ENCODE measurements around the gene DLG5. TPM values are rescaled to one million over a fixed set of nuclear protein-coding genes. Genes with fewer than 3 reads are reported as not detected.

DLG5 gene
- polyA plus RNA-seq, 2 of the 4 experiments (the other 2 are of a cell fraction) = 17.0 to 30.9 TPM

DNA sequence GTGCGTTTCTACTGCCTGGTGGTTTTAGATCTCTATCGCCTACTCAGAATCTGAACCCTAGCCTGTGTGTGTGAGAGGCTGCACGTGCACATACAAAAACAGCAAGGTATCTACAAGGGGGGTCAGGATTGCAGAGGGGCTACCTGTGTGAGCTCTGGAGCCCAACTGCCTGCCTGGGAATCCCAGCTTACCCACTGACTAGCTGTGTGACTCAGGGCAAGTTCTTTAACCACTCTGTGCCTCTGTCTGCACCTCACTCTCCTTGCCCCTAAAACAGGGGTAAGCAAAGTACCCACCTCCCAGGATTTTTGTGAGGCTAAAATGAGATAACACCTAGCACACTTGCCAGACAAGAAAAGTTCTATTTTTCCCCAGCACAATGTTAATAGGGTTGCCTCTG, 32.5 kb downstream of the DLG5 start:
- DNase-seq (ENCODE audit: low read depth in 1 of 2, low spot score in 1 of 2) = no peak
- no peak for FAIRE-seq
- Histone ChIP-seq H3K9me3 (no peaks in the 10 kb centered on the region), H3K4me2 (no peak overlapping the region), H3K4me1 (peaks cover 25% of the 10 kb centered on the region), H3K27ac (no peak overlapping the region), H3K4me3 (no peak overlapping the region)
- TF ChIP-seq RCOR1 (IDR thresholded peaks at IDR 0.05; ENCODE audit: low read depth, low read length) (no peak), EP300 (IDR thresholded peaks at IDR 0.05) (no peak), KDM5A (IDR thresholded peaks at IDR 0.05) (no peak), CEBPB (IDR thresholded peaks at IDR 0.05) (no peak), TP53 (CRISPR knock-in tag; IDR thresholded peaks at IDR 0.05) (no peak), MAZ (IDR thresholded peaks at IDR 0.05; ENCODE audit: borderline replicate concordance, low read depth, low read length) (no peak), CHD2 (IDR thresholded peaks at IDR 0.05; ENCODE audit: low read length, partially characterized antibody) (no peak), RARB (CRISPR knock-in tag; IDR thresholded peaks at IDR 0.05) (no peak), CBX2 (IDR thresholded peaks at IDR 0.05; ENCODE audit: borderline replicate concordance, low read depth) (no peak), RFX5 (IDR thresholded peaks at IDR 0.05) (no peak), MYC (IDR thresholded peaks at IDR 0.05; ENCODE audit: borderline replicate concordance, low read length) (no peak)
- TF ChIP-seq, protein P1, sequence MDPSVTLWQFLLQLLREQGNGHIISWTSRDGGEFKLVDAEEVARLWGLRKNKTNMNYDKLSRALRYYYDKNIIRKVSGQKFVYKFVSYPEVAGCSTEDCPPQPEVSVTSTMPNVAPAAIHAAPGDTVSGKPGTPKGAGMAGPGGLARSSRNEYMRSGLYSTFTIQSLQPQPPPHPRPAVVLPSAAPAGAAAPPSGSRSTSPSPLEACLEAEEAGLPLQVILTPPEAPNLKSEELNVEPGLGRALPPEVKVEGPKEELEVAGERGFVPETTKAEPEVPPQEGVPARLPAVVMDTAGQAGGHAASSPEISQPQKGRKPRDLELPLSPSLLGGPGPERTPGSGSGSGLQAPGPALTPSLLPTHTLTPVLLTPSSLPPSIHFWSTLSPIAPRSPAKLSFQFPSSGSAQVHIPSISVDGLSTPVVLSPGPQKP (IDR thresholded peaks at IDR 0.05; ENCODE audit: low read depth, low read length) = no peak
- TF ChIP-seq, protein P2, sequence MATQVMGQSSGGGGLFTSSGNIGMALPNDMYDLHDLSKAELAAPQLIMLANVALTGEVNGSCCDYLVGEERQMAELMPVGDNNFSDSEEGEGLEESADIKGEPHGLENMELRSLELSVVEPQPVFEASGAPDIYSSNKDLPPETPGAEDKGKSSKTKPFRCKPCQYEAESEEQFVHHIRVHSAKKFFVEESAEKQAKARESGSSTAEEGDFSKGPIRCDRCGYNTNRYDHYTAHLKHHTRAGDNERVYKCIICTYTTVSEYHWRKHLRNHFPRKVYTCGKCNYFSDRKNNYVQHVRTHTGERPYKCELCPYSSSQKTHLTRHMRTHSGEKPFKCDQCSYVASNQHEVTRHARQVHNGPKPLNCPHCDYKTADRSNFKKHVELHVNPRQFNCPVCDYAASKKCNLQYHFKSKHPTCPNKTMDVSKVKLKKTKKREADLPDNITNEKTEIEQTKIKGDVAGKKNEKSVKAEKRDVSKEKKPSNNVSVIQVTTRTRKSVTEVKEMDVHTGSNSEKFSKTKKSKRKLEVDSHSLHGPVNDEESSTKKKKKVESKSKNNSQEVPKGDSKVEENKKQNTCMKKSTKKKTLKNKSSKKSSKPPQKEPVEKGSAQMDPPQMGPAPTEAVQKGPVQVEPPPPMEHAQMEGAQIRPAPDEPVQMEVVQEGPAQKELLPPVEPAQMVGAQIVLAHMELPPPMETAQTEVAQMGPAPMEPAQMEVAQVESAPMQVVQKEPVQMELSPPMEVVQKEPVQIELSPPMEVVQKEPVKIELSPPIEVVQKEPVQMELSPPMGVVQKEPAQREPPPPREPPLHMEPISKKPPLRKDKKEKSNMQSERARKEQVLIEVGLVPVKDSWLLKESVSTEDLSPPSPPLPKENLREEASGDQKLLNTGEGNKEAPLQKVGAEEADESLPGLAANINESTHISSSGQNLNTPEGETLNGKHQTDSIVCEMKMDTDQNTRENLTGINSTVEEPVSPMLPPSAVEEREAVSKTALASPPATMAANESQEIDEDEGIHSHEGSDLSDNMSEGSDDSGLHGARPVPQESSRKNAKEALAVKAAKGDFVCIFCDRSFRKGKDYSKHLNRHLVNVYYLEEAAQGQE (IDR thresholded peaks at IDR 0.05) = no peak
- TF ChIP-seq, protein P3, sequence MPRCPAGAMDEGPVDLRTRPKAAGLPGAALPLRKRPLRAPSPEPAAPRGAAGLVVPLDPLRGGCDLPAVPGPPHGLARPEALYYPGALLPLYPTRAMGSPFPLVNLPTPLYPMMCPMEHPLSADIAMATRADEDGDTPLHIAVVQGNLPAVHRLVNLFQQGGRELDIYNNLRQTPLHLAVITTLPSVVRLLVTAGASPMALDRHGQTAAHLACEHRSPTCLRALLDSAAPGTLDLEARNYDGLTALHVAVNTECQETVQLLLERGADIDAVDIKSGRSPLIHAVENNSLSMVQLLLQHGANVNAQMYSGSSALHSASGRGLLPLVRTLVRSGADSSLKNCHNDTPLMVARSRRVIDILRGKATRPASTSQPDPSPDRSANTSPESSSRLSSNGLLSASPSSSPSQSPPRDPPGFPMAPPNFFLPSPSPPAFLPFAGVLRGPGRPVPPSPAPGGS (IDR thresholded peaks at IDR 0.05) = no peak
- TF ChIP-seq, protein P4, sequence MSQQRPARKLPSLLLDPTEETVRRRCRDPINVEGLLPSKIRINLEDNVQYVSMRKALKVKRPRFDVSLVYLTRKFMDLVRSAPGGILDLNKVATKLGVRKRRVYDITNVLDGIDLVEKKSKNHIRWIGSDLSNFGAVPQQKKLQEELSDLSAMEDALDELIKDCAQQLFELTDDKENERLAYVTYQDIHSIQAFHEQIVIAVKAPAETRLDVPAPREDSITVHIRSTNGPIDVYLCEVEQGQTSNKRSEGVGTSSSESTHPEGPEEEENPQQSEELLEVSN (IDR thresholded peaks at IDR 0.05; ENCODE audit: borderline replicate concordance, low read depth) = no peak
- TF ChIP-seq, protein P5, sequence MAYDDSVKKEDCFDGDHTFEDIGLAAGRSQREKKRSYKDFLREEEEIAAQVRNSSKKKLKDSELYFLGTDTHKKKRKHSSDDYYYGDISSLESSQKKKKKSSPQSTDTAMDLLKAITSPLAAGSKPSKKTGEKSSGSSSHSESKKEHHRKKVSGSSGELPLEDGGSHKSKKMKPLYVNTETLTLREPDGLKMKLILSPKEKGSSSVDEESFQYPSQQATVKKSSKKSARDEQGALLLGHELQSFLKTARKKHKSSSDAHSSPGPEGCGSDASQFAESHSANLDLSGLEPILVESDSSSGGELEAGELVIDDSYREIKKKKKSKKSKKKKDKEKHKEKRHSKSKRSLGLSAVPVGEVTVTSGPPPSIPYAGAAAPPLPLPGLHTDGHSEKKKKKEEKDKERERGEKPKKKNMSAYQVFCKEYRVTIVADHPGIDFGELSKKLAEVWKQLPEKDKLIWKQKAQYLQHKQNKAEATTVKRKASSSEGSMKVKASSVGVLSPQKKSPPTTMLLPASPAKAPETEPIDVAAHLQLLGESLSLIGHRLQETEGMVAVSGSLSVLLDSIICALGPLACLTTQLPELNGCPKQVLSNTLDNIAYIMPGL (CRISPR knock-in tag; IDR thresholded peaks at IDR 0.05; ENCODE audit: borderline replicate concordance) = no peak
- TF ChIP-seq, protein P6, sequence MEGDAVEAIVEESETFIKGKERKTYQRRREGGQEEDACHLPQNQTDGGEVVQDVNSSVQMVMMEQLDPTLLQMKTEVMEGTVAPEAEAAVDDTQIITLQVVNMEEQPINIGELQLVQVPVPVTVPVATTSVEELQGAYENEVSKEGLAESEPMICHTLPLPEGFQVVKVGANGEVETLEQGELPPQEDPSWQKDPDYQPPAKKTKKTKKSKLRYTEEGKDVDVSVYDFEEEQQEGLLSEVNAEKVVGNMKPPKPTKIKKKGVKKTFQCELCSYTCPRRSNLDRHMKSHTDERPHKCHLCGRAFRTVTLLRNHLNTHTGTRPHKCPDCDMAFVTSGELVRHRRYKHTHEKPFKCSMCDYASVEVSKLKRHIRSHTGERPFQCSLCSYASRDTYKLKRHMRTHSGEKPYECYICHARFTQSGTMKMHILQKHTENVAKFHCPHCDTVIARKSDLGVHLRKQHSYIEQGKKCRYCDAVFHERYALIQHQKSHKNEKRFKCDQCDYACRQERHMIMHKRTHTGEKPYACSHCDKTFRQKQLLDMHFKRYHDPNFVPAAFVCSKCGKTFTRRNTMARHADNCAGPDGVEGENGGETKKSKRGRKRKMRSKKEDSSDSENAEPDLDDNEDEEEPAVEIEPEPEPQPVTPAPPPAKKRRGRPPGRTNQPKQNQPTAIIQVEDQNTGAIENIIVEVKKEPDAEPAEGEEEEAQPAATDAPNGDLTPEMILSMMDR (IDR thresholded peaks at IDR 0.05) = no peak
- TF ChIP-seq, protein P7, sequence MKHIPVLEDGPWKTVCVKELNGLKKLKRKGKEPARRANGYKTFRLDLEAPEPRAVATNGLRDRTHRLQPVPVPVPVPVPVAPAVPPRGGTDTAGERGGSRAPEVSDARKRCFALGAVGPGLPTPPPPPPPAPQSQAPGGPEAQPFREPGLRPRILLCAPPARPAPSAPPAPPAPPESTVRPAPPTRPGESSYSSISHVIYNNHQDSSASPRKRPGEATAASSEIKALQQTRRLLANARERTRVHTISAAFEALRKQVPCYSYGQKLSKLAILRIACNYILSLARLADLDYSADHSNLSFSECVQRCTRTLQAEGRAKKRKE (CRISPR knock-in tag; IDR thresholded peaks at IDR 0.05; ENCODE audit: low read depth) = no peak
- no peak for ATAC-seq
- CTCF ChIA-PET = interaction anchor here (0.8 to 1.6 kb wide), 4 partner anchors 12 to 90 kb away, joined by 3 to 5 read pairs (median 4); no protein-coding TSS in a partner anchor
- 67% methylated on average over 3 of the region's 3 CpGs for WGBS (ENCODE audit: missing lambda C conversion rate)
- POLR2A ChIA-PET = no interaction called here

Data from A549 (cell line).